ENCODE data around the gene SLC15A3.
A peak's percentile ranks its signal among the peaks of the same experiment; 100 is the strongest.

Gene SLC15A3

GRCh38 chr11:60951904-60952741, at the start of gene SLC15A3:
Gene SLC15A3 (minus strand): TSS chr11:60952176. CDS start chr11:60951551, 625 bp downstream.
- peak; percentile 67 for DNase-seq (ENCODE audit: low read depth)

- no peak for DNase-seq (ENCODE audit: low read depth)
Measured at GRCh38 chr11:61000426-61000825, 48.5 kb upstream of the SLC15A3 start.

GRCh38 chr11:60996381-60997138, 44.6 kb upstream of the SLC15A3 start:
- no peak for DNase-seq (ENCODE audit: low read depth)

GRCh38 chr11:60995798-60996197, 43.8 kb upstream of the SLC15A3 start:
- no peak for DNase-seq (ENCODE audit: low read depth)

GRCh38 chr11:60994541-60995080, 42.6 kb upstream of the SLC15A3 start:
- no peak for DNase-seq (ENCODE audit: low read depth)

- no peak for DNase-seq (ENCODE audit: low read depth)
Measured at GRCh38 chr11:60993615-60994014, 41.6 kb upstream of the SLC15A3 start.

GRCh38 chr11:60992842-60993409, 41.0 kb upstream of the SLC15A3 start:
- DNase-seq (ENCODE audit: low read depth): no peak

GRCh38 chr11:60991457-60991856, 39.5 kb upstream of the SLC15A3 start:
- DNase-seq (ENCODE audit: low read depth): no peak

- DNase-seq (ENCODE audit: low read depth): no peak
Measured at GRCh38 chr11:60989093-60989650, 37.2 kb upstream of the SLC15A3 start.

GRCh38 chr11:60988658-60989057, 36.7 kb upstream of the SLC15A3 start:
- DNase-seq (ENCODE audit: low read depth): no peak

- DNase-seq (ENCODE audit: low read depth): no peak
Measured at GRCh38 chr11:60987577-60988277, 35.8 kb upstream of the SLC15A3 start.

GRCh38 chr11:60985991-60986915, 34.3 kb upstream of the SLC15A3 start:
- DNase-seq (ENCODE audit: low read depth): peak; percentile 13

- no peak for DNase-seq (ENCODE audit: low read depth)
Measured at GRCh38 chr11:60985501-60985900, 33.5 kb upstream of the SLC15A3 start.

- no peak for DNase-seq (ENCODE audit: low read depth)
Measured at GRCh38 chr11:60984636-60985035, 32.7 kb upstream of the SLC15A3 start.

GRCh38 chr11:60984149-60984548, 32.2 kb upstream of the SLC15A3 start:
- no peak for DNase-seq (ENCODE audit: low read depth)

GRCh38 chr11:60982184-60982583, 30.2 kb upstream of the SLC15A3 start:
- DNase-seq (ENCODE audit: low read depth): no peak

GRCh38 chr11:60981515-60981914, 29.5 kb upstream of the SLC15A3 start:
- no peak for DNase-seq (ENCODE audit: low read depth)

- DNase-seq (ENCODE audit: low read depth): no peak
Measured at GRCh38 chr11:60978546-60979380, 26.8 kb upstream of the SLC15A3 start.

GRCh38 chr11:60977836-60978235, 25.9 kb upstream of the SLC15A3 start:
- no peak for DNase-seq (ENCODE audit: low read depth)

GRCh38 chr11:60977224-60977623, 25.2 kb upstream of the SLC15A3 start:
- DNase-seq (ENCODE audit: low read depth): no peak
